ENCODE measurements around the gene GRIP2.

GRIP2 gene

DNA sequence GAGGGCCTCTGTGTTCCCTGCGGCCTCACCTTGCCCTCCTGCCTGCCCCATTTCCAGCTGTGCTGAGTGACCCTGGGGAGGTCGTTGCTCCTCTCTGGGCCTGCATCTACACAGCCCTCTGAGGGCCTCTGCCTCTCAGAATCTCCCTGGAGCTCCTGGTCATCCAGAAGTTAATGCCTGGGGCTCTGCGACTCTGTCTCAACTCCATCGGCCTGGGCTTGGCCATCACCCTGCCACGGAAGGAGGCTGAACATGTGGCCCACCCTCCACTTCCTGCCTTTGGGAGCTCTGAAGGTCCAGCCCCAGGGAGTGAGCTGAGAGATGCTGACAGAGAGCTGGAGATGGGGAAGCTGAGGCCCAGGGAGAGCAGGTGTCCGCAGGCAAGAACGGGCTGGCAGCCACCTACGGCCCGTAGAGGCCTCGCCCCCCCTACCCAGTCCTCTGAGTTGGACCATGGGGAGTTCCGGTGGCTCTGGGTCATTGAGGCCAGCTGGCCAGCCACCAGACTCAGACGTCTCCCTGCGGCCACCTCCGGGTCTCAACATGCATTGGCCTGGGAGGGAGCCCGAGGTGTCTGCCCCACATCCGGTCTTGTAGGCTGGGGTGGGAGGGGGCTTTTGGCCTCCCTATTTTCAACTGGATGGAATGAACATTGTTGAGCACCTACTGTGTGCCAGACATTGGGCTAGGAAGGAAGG is 34.2 kb downstream of the GRIP2 start:
- no peak for DNase-seq (ENCODE audit: low spot score)

DNA sequence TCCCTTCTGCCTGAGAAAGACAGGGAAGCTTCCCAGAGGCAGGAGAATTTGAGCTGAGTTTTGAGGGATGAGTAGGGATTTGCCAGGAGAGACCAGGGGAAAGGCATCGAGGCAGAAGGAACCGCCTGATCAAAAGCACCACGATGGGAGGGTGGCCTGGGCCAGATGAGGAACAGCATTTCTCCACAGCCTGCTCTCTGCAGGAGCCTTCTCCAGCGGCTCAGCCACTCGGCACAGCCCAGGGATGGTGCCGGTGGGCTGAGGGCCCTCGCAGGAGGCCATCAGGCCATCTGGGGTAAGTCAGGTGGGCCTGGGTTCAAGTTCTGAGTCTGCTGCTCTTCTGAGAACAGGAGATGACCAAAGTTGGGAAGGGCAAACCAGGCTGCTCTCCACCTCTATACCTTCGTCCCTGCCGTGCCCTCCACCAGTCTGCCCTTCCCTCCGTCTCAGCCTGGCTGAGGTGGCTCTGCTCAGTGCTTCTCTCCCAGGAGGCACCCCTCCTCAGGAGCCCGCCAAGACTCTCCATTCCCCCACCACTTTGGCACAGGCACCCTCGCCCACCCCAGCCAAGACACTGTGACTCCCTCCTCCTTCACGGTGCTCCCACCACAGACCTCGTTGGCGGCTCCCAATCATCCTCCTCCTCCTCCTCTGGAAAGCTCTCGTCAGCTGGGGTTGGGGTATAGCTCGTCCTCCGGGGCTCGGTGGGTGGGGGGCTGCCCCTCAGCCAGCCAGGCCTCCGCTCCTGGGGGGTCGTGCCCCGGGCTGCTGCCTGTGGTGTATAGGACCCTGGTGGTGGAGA is 34.9 kb downstream of the GRIP2 start:
- no peak for DNase-seq (ENCODE audit: low spot score)

DNA sequence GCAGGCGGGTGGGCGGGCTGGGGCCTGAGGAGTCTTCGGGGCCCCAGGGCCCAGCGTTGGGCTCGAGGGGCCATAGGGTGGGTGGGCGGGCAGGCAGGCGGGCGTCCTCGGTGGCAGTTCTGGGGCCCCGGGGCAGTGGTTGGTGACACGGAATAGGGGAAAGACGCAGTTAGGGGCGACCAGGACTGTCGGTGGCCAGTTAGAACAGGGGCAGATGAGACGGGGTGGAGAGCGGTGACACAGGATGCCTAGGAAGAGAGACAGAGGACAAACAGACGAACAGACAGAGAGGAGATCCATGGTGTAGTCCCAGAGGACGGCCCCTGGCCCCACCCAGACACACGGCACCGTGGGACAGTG is 36.5 kb downstream of the GRIP2 start:
- DNase-seq (ENCODE audit: low spot score): no peak

DNA sequence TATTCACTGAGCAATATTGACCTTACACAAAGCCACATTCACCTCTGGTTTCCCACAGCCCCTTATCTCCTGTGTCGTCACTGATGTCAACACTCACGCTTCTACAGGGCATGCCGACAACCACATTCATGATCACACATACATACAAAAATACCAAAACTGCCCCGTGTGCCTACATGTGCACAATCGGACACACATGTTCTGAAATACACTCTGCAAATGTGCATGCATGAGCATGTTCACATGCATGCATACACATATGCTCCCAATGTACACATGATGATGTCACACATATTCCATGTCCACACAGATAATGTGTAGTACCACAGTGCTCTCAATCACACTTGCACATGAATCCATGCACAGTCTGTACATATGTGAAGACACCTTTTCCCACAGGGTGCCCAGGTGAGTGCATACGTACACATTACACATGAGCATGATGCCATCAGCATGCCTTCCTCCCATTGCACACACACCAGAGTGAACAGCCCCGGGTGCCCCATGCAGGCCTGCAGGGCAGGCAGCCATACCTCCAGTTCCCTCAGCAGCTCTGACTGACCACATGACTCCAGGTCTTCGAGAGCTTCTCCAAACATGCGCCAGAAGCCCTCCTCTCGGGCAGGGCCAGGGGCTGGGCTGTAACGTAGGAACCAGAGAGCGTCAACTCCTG is 37.0 kb downstream of the GRIP2 start:
- DNase-seq (ENCODE audit: low spot score): no peak

DNA sequence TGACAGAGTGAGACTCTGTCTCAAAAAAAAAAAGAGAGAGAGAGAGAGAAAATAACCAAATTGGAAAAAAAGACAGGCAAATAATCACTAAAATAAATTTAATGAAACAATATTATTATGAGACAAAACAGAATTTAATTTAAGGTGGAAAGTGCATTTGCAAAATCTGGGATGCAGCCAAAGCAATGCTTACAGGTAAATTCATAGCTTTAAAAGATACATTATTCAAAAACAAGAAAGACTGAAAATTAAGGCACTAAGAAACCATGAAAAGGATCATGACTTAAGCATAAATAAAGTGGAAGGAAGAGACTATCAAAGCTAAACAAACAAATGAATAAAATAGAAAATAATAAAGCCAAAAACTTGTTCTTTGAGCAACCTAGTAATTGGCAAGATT is 37.7 kb downstream of the GRIP2 start:
- DNase-seq (ENCODE audit: low spot score): no peak

DNA sequence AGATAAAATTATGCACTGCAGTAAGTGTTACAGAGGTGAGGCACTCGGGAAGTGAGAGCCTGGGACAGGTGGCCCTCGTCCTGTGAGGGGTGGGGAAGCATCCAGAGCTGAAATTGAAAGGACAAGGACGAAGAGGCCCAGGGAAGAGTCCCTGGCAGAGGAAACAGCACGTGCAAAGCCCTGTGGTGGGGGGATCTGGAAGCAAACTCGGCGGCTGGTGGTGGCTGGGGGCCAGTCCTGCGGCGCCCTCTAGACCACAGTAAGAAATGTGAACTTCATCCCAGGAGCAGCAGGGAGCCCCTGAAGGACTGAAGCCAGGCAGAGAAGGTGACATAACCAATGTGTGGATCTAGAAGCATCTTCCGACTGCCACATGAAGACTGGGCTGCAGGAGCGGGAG is 42.8 kb downstream of the GRIP2 start:
- no peak for DNase-seq (ENCODE audit: low spot score)

DNA sequence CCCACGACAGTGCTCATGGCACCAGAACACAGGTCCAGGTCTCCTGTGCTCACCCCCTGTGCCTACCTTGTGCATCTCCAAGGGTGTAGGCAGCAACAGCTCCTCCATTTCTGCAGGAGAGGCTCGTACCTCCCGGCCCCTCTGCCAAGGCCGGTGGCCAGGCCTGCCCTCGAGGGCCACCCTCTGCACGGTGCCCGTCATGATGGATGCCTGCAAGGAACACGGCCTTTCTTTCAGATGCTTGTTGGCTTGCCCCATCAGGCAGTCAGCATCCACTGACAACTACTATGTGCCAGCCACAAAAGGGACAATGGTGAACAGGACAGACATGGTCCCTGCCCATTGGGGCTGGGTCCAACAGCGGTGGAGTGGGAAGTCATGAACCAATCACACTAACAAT is 43.8 kb downstream of the GRIP2 start:
- DNase-seq (ENCODE audit: low spot score): no peak

DNA sequence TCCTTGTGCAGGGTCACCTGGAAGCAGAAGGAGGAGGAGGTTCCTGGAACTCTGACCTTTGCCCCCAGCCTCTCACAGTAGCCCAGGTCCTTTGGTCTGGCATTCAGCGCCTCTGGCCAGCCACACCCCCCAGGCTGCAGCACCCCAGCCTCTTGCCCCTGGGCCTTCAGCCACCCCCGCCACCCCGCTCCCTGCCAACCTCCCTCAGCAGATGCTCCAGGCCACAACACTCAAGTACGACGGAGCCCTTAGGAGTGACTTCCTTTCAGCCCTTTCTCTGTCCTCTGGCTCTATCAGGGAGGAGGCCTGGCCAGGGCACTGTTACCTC is 45.2 kb downstream of the GRIP2 start:
- DNase-seq (ENCODE audit: low spot score): no peak

DNA sequence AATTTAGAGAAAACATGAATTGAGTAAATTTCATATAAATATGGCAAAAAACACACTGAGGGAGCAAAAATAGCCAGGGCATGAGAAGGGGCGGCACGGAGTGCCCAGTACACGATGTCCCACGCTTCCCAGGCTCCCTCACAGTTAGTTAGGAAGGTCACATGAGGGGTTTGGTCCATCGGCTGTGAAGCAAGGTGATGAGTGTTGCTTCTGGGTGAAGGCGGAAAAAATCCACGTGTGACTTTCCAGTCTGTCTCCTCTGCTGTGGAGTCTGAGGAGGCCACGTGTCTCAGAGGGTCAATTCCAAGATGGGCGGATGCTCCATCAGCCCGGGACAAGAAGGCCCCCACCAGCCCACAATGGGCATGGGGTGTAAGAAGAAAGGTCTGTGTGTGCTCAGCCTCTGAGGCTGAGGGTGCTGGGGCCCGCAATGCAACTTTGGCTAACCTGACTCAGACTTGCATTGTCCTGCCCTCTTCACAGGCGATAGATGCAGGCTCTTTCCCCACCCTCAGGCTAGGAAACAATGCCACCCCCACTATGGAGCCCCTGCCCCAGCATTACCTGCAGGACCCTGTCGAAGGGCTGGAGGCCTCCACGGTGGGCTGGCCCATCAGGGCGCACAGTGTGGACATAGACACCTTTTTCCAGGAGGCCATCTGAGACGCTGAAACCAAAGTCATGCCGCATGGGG is 45.7 kb downstream of the GRIP2 start:
- no peak for DNase-seq (ENCODE audit: low spot score)

DNA sequence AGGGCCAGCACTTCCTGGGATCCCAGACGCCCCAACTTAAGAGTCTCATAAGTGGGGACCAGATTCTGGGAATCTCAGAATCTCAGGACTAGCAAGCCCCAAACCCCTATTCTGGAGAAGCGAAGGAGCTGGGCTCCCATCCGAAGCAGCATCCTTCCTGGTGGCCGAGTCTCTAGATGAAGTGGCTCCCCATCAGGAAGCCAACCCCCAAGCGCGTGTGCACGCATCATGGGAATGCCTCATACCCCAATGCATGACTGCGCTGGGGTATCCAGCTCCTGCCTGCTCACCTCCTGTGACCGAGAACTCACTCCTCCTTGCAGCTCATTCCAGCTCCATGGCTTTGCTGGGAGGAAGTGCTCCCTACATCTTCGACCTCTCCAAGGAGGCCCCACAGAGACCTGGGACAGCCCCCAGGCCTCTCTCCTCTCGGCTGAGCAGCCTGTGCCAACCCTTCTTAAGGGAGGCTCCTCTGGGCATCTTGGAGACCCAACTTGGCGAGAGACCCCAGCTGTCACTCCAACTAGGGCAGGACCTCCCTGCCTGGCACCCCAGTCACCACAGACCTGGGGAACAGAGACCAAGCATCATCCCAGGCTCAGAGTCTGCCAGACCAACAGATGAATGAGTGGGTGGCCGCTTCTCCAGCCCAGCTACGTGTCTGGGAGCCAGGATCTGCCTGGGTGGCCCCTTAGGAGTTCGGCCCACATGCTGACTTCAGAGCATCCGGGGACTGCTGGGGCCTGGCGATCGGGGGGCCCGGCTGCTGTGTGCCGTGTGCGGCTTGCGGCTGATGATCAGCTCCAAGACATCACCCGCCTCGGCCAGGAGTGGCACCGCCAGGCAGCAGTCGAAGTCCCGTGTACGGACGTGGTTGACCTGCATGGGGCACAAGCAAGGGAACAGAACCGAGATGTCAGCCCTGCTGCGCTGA is 46.9 kb downstream of the GRIP2 start:
- DNase-seq (ENCODE audit: low spot score): no peak

DNA sequence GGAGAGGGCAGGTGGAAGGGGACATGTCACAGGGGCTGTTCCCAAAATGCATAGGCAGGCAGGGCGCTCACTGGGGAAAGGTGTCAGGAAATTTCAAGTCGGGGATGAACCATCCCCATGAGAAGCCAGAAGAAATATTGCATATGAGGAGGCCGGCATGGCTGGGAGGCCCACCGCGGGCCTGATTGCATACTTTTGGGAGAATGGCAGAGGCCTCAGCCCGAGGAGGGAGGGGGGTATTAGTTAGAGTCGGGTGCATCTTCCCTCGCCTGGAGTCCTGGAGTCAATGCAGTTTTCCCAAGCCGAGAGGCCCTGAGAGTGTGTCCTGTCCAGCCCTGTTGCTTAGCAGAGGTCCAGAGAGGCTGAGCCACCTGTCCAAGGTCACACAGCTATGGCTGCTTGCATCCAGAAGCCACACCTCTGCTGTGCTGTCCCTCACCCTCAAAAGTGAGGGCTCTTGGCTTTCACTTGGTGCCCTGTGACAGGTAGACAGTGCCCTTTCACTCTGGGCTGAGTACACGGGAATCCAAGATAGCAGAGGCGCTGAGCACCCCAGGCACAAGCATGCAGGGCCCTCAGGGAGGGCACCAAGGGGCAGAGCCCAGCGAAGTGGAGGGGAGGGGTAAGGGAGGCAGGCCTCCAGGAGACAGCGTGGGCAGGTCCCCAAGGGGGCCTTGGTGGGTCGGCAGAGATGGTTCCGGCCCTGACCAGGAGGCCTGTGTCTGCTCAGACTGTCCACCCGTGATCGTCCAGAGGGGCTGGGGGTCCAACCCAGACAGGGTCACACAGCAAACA is 48.5 kb downstream of the GRIP2 start:
- no peak for DNase-seq (ENCODE audit: low spot score)

DNA sequence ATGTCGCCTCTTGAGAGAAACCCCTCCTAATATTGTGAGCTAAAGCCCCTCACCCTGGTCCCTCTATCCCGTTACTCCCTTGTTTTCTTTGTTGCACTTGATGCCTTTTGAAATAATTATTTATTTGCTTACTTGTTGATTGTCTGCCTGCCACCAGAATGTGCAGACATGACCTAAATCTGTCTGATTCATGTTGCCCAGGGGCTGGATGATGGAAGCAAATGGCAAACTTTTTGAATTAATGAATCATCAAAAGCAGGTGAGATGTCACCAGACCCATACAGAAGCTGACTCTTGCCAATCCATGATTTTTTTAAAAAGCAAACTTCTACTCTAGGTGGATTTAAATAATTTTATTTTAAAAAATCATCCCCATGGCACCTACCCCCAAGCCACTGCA is 49.3 kb downstream of the GRIP2 start:
- no peak for DNase-seq (ENCODE audit: low spot score)

DNA sequence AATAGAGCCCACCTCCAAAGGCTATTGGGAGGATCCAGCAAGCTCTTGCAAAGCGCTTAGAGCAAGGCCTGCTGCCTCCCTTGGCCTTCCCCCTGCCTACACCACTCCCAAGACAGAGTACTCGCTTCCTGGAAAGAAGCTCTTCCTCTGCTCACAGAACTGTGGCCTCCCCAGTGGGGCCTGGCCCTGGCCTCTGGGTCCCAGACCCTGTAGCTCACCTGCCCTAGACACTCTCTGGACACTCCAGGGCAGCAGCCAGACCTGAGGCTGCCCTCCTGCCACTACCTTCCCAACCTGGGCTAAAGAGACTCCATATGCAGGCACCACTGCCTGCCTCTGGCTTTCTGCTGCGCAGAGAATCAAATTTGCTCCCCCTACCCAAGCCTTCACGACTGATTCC is 49.9 kb downstream of the GRIP2 start:
- DNase-seq (ENCODE audit: low spot score): no peak

DNA sequence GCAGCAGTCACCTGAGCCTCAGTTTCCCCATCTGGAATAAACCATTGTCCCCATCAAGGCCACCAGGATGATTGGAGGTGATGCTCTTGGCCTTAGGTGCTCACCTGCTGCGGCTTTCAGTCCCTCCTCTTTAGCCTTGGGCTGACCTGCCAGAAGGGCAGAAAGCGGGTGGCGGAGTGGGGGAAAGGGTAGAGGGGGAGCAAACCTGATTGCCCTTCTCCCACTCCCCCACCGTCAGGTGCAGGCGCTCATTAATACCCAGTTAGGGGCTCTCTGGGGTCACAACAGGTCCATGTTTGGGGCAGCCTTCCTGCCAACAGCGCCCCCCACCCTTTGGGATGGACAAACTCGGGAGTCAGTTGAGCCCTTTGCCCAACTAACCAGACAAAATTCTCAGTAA is 50.5 kb downstream of the GRIP2 start:
- no peak for DNase-seq (ENCODE audit: low spot score)

DNA sequence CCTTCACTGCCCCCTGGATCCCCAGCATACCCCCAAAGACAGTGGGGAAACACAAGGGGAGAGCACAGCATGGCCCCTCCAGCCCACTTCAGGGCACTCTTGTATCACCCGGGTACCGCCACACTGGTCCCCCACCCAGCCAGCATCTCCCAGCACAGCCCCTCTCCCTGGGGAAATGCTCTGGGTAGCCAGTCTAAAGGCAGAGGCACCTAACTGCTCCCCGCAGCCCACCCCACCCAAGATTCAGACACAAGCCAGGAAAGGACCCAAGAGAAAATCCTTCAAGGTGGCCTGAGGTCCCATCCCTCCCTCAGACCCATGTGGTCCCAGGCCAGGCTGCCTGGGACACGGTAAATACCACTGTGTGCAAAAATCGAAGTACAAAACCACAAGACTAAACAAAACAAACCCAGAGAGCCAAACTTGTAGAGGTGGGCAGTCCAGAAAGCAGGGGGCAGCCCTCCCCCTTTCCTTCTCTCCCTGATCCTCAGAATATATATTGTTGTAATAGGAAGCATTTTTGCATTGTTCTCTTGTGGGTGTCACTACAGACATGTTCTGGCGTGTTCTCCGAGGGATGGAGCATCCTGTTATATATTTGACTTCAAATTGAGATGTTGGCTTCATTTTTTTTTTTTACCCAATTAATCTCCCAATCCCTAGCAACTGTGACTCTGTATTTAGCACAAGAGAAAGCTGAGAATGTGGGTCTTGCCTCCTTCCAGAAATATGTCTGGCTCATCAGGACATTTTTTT is 51.7 kb downstream of the GRIP2 start:
- no peak for DNase-seq (ENCODE audit: low spot score)

DNA sequence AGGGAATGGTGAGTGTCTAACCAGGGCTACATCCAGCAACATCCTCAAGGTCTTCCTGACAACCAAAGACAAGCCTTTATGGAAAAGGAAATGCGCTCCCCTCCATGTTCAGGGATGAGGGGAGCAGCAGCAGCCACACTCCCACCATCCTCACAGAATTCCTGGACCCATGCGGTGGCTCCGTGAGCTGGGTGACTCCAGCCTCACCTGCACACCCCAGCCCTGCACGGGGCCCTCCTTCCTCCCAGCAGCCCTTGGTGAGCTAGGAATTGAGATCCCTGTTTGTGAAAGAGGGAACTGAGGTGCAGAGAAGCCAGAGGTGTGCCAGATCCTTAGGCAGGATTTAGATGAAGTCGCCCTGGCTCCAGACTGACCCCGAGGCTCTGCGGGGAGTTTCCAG is 52.3 kb downstream of the GRIP2 start:
- no peak for DNase-seq (ENCODE audit: low spot score)

DNA sequence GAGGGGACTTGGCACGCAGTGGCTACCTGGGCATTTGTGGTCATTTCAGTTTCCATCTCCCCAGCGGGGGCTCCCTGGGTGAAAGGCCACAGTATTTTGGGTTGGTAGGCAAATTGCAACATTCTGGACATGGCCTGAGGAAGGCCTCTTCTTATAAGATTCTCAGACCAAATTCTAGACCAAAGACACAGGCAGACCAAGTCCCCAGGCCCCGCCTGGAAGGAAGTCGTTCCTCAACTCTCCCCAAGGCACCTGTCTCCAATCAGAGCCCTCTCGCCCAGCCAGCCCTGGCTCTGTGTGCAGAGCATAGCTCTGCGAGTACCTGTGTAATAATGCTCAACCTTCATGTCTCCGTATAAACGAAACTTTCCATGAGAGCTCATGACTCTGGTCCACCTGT is 53.1 kb downstream of the GRIP2 start:
- DNase-seq (ENCODE audit: low spot score): no peak

DNA sequence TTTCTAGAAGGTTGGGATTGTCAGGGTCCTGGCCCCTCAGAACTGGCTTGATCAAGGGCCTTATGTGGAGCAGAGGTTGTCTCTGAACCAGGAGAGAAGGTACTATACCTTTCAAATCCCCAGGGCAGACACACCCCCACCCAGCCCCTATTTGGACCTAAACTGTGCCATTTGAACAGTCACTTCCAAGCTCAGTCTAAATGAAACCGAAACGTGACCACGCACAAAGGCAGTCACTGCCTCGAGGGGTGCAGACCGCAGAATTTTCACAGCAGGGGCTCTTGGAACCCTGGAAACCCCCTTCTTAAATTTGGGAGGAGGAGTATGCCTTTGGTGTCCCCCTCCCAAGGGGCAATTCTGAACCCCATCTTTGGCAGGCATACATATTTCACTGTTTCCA is 53.7 kb downstream of the GRIP2 start:
- DNase-seq (ENCODE audit: low spot score): no peak

DNA sequence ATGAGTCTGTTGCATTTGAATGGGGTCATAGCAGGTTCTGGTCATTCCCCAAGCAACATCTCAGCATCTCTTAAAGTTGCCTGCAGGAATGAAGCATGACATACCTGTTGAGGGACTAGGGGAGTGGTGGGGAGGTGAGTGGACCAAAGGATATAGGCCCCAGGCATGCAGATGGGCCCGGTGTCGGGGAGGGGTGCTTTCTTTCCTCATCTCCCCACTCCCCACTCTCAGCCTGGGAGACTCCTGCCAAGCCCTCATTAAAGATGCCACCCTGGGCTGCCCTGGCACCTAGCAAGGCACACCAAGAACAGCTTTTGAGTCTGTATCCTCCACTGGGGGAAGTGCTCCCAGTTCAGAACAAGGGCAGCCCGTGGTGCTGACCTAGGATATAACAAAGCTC is 54.2 kb downstream of the GRIP2 start:
- no peak for DNase-seq (ENCODE audit: low spot score)

DNA sequence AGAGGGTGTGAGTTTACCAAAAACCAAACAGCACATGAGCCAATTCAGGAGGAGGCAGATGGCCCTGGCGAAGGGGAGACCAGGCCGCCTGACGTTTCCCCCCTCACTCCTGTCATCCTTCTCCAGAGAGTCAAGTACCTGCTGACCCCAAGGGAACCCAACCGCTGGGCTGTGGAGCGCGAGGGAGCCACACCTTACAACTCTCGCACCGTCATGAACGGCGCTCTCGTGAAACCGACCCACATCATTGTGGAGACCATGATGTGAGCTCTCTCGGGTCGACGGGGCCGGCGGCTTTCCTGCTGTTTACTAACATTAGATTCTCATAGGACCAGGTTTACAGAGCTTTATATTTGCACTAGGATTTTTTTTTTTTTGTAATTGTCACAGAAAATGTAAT is 55.4 kb downstream of the GRIP2 start:
- no peak for DNase-seq (ENCODE audit: low spot score)
